ENCODE results near the gene PTTG1IP.

Gene PTTG1IP

DNA sequence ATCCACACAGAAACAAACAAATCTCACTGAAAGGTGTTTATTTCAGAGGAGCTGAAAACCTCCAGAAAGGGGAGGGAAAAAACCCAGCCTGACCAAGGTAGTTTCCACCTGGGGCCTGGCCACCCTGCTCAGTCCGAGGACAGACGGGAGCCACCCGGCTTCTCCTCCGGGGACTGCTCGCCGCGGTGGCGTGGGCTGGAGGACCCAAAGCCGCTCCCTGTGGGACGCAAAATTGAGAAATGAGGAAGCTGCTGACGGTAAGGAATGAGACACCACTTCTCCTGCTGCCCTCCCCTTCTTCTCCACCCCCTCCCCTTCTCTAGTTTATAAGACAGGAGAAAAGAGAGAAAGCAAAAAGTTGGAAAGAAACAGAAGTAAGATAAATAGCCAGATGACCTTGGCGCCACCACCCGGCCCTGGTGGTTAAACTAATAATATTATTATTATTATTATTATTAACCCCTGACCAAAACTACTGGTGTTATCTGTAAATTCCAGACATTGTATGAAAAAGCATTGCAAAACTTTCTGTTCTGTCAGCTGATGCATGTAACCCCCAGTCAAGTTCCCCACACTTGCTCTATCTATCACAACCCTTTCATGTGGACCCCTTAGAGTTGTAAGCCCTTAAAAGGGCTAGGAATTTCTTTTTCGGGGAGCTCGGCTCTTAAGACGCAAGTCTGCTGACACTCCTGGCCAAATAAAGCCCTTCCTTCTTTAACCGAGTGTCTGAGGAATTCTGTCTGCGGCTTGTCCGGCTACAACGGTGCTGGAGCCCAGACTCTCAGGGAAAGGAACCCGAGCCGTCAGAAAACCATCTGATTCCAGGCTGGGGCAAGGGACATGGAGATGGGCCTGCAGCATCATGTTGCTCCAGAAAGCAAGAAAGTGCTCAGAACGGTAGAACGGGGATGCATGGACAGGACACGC lies 34.7 kb upstream of the PTTG1IP start:
- TF ChIP-seq, protein P1, sequence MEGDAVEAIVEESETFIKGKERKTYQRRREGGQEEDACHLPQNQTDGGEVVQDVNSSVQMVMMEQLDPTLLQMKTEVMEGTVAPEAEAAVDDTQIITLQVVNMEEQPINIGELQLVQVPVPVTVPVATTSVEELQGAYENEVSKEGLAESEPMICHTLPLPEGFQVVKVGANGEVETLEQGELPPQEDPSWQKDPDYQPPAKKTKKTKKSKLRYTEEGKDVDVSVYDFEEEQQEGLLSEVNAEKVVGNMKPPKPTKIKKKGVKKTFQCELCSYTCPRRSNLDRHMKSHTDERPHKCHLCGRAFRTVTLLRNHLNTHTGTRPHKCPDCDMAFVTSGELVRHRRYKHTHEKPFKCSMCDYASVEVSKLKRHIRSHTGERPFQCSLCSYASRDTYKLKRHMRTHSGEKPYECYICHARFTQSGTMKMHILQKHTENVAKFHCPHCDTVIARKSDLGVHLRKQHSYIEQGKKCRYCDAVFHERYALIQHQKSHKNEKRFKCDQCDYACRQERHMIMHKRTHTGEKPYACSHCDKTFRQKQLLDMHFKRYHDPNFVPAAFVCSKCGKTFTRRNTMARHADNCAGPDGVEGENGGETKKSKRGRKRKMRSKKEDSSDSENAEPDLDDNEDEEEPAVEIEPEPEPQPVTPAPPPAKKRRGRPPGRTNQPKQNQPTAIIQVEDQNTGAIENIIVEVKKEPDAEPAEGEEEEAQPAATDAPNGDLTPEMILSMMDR (conservative IDR thresholded peaks at IDR 0.05; ENCODE audit: control insufficient read depth, insufficient read depth, low read depth, low read length) = no peak
- DNase-seq (ENCODE audit: low read depth) = peak; percentile 34
- H3K4me3 ChIP-seq (ENCODE audit: control insufficient read depth, low read depth, low read length) = no peak overlapping the region

DNA sequence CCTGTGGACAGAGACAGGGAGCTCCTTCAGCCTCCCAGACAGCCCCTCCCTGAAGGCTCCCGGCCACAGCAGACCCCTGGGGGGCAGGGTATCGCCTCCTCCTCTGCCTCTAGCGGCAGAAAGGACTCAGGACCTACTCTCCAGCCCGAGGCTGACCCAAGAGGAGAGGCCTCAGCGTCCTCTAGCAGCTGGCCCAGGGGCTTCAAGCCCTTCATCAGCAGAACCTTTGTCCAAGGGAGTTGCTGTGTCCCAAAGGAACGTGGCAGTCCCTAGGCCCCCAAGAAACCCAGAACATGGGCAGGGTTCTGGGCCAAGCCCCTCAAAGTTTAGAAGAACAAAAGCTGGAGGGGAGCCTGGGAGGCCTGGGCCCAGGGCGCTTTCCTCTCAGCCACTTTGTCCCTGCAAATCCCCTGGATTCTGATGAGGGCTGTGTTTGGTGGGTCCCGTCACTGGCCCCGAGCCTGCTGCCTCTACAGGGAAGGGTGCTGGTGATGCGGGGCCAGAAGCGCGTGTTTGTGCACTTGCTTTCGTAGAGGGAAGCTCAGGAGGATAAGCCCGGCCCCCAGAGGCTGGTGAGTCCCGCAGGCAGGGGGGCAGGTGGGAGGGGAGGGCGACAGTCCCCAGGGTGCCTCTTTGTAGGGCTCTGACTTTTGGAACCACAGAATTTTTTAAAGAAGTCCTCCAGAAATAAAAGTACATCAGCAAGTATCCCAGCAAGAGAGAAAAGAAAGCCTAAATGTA lies 33.9 kb upstream of the PTTG1IP start:
- H3K4me3 ChIP-seq (ENCODE audit: control insufficient read depth, low read depth, low read length) = no peak overlapping the region
- TF ChIP-seq, protein P1 (conservative IDR thresholded peaks at IDR 0.05; ENCODE audit: control insufficient read depth, insufficient read depth, low read depth, low read length) = no peak
- DNase-seq (ENCODE audit: low read depth) = no peak

DNA sequence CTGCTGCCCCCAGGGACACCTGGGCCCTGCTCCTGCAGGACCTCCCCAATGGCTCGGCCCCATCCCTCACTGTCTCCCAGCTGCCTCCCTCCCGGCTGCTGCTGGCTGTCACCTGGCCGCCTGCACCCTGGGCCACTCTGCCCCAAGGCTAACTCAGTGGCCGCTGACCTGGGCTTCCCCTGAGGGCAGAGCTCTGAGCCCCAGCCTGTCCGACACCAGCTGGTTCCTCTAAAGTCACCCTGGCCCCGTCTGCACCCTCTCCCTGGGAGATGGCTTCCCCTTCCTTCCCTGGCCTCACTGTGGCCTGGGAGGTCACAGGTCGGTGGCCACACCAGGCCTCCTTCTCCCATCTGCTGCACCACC lies 32.2 kb upstream of the PTTG1IP start:
- TF ChIP-seq, protein P1 (conservative IDR thresholded peaks at IDR 0.05; ENCODE audit: control insufficient read depth, insufficient read depth, low read depth, low read length) = no peak
- H3K4me3 ChIP-seq (ENCODE audit: control insufficient read depth, low read depth, low read length) = no peak overlapping the region
- no peak for DNase-seq (ENCODE audit: low read depth)

DNA sequence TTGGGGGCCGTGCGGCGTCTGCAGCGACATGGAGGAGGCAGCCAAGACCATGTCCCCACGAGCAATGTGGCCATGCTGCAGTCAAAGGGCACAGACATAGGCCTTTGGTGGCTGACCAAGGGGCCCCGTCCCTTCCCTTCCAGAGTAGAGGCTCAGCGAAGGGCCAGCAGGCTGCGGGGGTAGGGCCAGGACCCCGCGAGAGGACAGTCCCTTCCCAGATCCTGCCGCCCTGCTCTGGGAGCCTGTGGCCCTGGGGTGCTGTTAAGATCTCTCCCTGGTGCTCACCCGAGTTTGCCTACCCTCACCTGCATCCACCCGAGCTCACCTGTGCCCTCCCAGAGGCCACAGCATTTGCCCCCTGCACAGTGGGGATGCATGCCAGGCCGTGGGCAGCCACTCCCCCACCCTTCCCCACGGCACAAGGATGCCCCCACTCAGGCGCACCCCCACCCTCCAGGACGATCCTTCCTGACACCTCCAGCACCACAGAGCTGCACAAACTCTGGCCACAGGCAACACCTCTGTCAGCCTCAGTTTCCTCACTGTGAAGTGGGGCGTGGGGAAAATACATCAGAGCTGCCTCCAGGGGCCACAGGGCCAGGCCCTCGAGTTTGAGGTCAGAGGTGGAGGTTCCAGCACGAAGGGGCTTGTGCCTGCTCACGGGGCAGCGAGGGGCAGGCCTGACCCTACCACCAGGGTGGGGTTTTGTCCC lies 31.7 kb upstream of the PTTG1IP start:
- TF ChIP-seq, protein P1 (conservative IDR thresholded peaks at IDR 0.05; ENCODE audit: control insufficient read depth, insufficient read depth, low read depth, low read length) = no peak
- no peak for DNase-seq (ENCODE audit: low read depth)
- no peak overlapping the region for H3K4me3 ChIP-seq (ENCODE audit: control insufficient read depth, low read depth, low read length)

DNA sequence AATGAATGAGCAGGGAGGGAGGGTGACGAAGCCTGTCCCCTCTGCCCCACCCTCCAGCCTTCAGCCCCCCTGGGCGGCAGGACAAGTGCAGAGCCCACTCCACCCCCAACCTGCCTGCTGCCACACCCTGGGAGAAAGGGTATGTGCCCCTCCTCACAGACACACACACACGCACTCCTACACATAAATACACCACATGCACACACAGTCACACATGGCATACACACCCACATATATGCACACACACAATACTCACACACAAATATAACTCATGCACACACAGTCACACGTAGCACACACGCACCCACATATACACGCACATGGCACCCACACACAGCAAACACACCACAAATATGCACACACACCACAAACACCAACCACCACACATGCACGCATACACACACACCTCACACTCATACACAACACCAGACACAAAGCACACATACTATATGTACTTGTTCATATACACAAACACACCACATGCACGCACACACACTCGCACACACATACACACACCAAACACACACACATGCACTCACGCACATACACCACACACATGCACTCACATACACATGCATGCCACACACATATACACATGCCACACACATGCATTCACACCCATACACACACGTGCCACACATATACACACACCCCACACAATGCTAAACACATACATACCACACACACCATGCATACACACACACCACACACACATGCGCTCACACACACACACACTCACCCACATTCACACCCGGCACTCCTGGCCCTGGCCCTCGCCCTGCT lies 30.8 kb upstream of the PTTG1IP start:
- no peak overlapping the region for H3K4me3 ChIP-seq (ENCODE audit: control insufficient read depth, low read depth, low read length)
- TF ChIP-seq, protein P1 (conservative IDR thresholded peaks at IDR 0.05; ENCODE audit: control insufficient read depth, insufficient read depth, low read depth, low read length) = no peak
- no peak for DNase-seq (ENCODE audit: low read depth)

DNA sequence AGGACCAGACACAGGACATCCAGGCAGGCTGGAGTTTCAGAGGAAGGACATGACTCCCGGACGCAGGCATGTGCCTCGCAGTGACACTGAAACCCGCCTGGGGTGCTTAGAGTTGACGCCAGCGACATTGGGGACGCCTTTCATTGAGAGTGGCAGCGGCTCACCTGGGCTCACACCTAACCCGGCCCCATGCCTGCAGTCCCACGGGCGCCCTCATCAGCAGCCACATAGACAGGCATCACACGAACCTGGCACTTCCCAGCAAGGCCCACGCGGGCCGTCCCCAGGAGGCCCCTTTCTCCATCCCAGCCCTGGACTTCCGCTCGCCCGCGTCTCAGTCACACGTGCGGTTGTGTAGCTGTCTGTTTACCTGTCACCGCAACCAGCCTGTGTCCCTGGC lies 30.2 kb upstream of the PTTG1IP start:
- TF ChIP-seq, protein P1 (conservative IDR thresholded peaks at IDR 0.05; ENCODE audit: control insufficient read depth, insufficient read depth, low read depth, low read length) = no peak
- H3K4me3 ChIP-seq (ENCODE audit: control insufficient read depth, low read depth, low read length) = no peak overlapping the region
- no peak for DNase-seq (ENCODE audit: low read depth)

All from fibroblast of mammary gland (primary cell).